ENCODE data around the gene TUBA1C.
"Not testable (repeated sequence)": the region's sequence is repeated elsewhere in the genome, so short reads cannot be mapped to it uniquely, and the experiment has no call there.

The TUBA1C gene

GRCh38 chr12:49276304-49277290 lies 11.7 kb downstream of the TUBA1C start:
- H3K27ac ChIP-seq (ENCODE audit: low read length, poor library complexity, severe bottlenecking): no peak overlapping the region
- no peak overlapping the region for H3K18ac ChIP-seq (ENCODE audit: low read depth in 1 of 2, low read length in 2 of 2)
- no peak overlapping the region for H2AFZ ChIP-seq (ENCODE audit: low read depth, low read length)
- no peak overlapping the region for H2BK5ac ChIP-seq (ENCODE audit: low read depth, low read length, poor library complexity, severe bottlenecking)
- WGBS: 88% methylated on average over 12 of the region's 13 CpGs
- no peak overlapping the region for H2BK12ac ChIP-seq (ENCODE audit: low read length in 2 of 2)
- H3K4ac ChIP-seq (ENCODE audit: low read depth in 1 of 2, low read length in 2 of 2): no peak overlapping the region
- peaks cover 7% of the 10 kb centered on the region for H3K4me1 ChIP-seq (ENCODE audit: control insufficient read depth, insufficient read depth, low read depth, low read length)
- no peak overlapping the region for H2BK15ac ChIP-seq (ENCODE audit: low read depth, poor library complexity, severe bottlenecking)
- no peaks in the 10 kb centered on the region for H3K79me1 ChIP-seq (replicated peaks; ENCODE audit: low read length, poor library complexity, severe bottlenecking)
- H3K14ac ChIP-seq (ENCODE audit: low read length in 2 of 2): no peak overlapping the region
- H3K36me3 ChIP-seq (ENCODE audit: control insufficient read depth in 1 of 2, insufficient read depth in 2 of 2, low read depth in 1 of 2, low read length in 2 of 2): peaks cover 29 to 33% of the 10 kb centered on the region in 2 experiments
- H3K4me2 ChIP-seq (ENCODE audit: low read length, poor library complexity, severe bottlenecking): no peak overlapping the region
- H3K27me3 ChIP-seq (ENCODE audit: control insufficient read depth in 1 of 2, insufficient read depth in 1 of 2, low read length in 2 of 2): peaks cover 0 to 3% of the 10 kb centered on the region in 2 experiments
- H3K9me3 ChIP-seq (ENCODE audit: control insufficient read depth, low read length): no peaks in the 10 kb centered on the region
- H3K23ac ChIP-seq (ENCODE audit: low read length in 2 of 2): no peak overlapping the region
- H2BK120ac ChIP-seq (ENCODE audit: low read depth, low read length): no peak overlapping the region
- H3K9ac ChIP-seq (ENCODE audit: low read length): no peak overlapping the region
- no peak overlapping the region for H3K4me3 ChIP-seq (ENCODE audit: insufficient read depth in 1 of 2, low read depth in 1 of 2, low read length in 2 of 2)
- H4K8ac ChIP-seq (ENCODE audit: low read length): no peak overlapping the region
- no peak for DNase-seq
- no peak overlapping the region for H2AK5ac ChIP-seq (ENCODE audit: low read length, severe bottlenecking)
- H4K91ac ChIP-seq (ENCODE audit: low read length): no peak overlapping the region

- H3K9me3 ChIP-seq (ENCODE audit: control insufficient read depth, low read length): no peaks in the 10 kb centered on the region
- H4K8ac ChIP-seq (ENCODE audit: low read length): peak overlapping the region; percentile 9
These were observed 12.6 kb downstream of the TUBA1C start for GRCh38 chr12:49277466-49277865.

GRCh38 chr12:49279706-49280159 lies 14.9 kb downstream of the TUBA1C start:
- H3K18ac ChIP-seq (ENCODE audit: low read depth in 1 of 2, low read length in 2 of 2): no peak overlapping the region
- WGBS: 50% methylated on average over 7 of the region's 7 CpGs
- no peak overlapping the region for H2AFZ ChIP-seq (ENCODE audit: low read depth, low read length)

More at GRCh38 chr12:49277466-49277865, 12.6 kb downstream of the TUBA1C start:
- Histone ChIP-seq H3K4ac (ENCODE audit: low read depth in 1 of 2, low read length in 2 of 2) (no peak overlapping the region), H2BK5ac (ENCODE audit: low read depth, low read length, poor library complexity, severe bottlenecking) (no peak overlapping the region), H3K27me3 (ENCODE audit: control insufficient read depth in 1 of 2, insufficient read depth in 1 of 2, low read length in 2 of 2) (peaks cover 0 to 3% of the 10 kb centered on the region in 2 experiments), H3K9ac (ENCODE audit: low read length) (no peak overlapping the region), H3K36me3 (ENCODE audit: control insufficient read depth in 1 of 2, insufficient read depth in 2 of 2, low read depth in 1 of 2, low read length in 2 of 2) (peaks cover 24 to 26% of the 10 kb centered on the region in 2 experiments), H3K18ac (ENCODE audit: low read depth in 1 of 2, low read length in 2 of 2) (no peak overlapping the region), H2AFZ (ENCODE audit: low read depth, low read length) (no peak overlapping the region), H4K91ac (ENCODE audit: low read length) (peak overlapping the region; percentile 48), H2BK12ac (ENCODE audit: low read length in 2 of 2) (no peak overlapping the region), H3K4me1 (ENCODE audit: control insufficient read depth, insufficient read depth, low read depth, low read length) (peaks cover 7% of the 10 kb centered on the region), H3K79me1 (replicated peaks; ENCODE audit: low read length, poor library complexity, severe bottlenecking) (no peaks in the 10 kb centered on the region), H2AK5ac (ENCODE audit: low read length, severe bottlenecking) (no peak overlapping the region), H3K4me3 (ENCODE audit: insufficient read depth in 1 of 2, low read depth in 1 of 2, low read length in 2 of 2) (no peak overlapping the region), H3K4me2 (ENCODE audit: low read length, poor library complexity, severe bottlenecking) (no peak overlapping the region), H2BK15ac (ENCODE audit: low read depth, poor library complexity, severe bottlenecking) (no peak overlapping the region), H3K14ac (ENCODE audit: low read length in 2 of 2) (no peak overlapping the region), H3K27ac (ENCODE audit: low read length, poor library complexity, severe bottlenecking) (no peak overlapping the region), H2BK120ac (ENCODE audit: low read depth, low read length) (no peak overlapping the region), H3K23ac (ENCODE audit: low read length in 2 of 2) (no peak overlapping the region)
- 89% methylated on average over 7 of the region's 7 CpGs for WGBS
- DNase-seq: no peak

GRCh38 chr12:49280545-49280944 lies 15.7 kb downstream of the TUBA1C start:
- not testable (repeated sequence) for H3K4me2 ChIP-seq (ENCODE audit: low read length, poor library complexity, severe bottlenecking); H3K23ac ChIP-seq (ENCODE audit: low read length in 2 of 2); H3K4me1 ChIP-seq (ENCODE audit: control insufficient read depth, insufficient read depth, low read depth, low read length); H3K79me1 ChIP-seq (replicated peaks; ENCODE audit: low read length, poor library complexity, severe bottlenecking); H4K8ac ChIP-seq (ENCODE audit: low read length); H2BK12ac ChIP-seq (ENCODE audit: low read length in 2 of 2); DNase-seq; H3K4me3 ChIP-seq (ENCODE audit: insufficient read depth in 1 of 2, low read depth in 1 of 2, low read length in 2 of 2); H2BK120ac ChIP-seq (ENCODE audit: low read depth, low read length); H2BK15ac ChIP-seq (ENCODE audit: low read depth, poor library complexity, severe bottlenecking); H3K14ac ChIP-seq (ENCODE audit: low read length in 2 of 2); H3K9ac ChIP-seq (ENCODE audit: low read length); H2AFZ ChIP-seq (ENCODE audit: low read depth, low read length); H3K27ac ChIP-seq (ENCODE audit: low read length, poor library complexity, severe bottlenecking); H2BK5ac ChIP-seq (ENCODE audit: low read depth, low read length, poor library complexity, severe bottlenecking); H3K9me3 ChIP-seq (ENCODE audit: control insufficient read depth, low read length); H4K91ac ChIP-seq (ENCODE audit: low read length); H2AK5ac ChIP-seq (ENCODE audit: low read length, severe bottlenecking); H3K18ac ChIP-seq (ENCODE audit: low read depth in 1 of 2, low read length in 2 of 2); H3K36me3 ChIP-seq (ENCODE audit: control insufficient read depth in 1 of 2, insufficient read depth in 2 of 2, low read depth in 1 of 2, low read length in 2 of 2); H3K4ac ChIP-seq (ENCODE audit: low read depth in 1 of 2, low read length in 2 of 2)
- 95% methylated on average over 5 of the region's 6 CpGs for WGBS
- H3K27me3 ChIP-seq (ENCODE audit: control insufficient read depth in 1 of 2, insufficient read depth in 1 of 2, low read length in 2 of 2): peaks cover 3 to 13% of the 10 kb centered on the region in 2 experiments

More at GRCh38 chr12:49279706-49280159, 14.9 kb downstream of the TUBA1C start:
- H2BK12ac ChIP-seq (ENCODE audit: low read length in 2 of 2): no peak overlapping the region
- no peak overlapping the region for H3K4me2 ChIP-seq (ENCODE audit: low read length, poor library complexity, severe bottlenecking)
- H2BK120ac ChIP-seq (ENCODE audit: low read depth, low read length): no peak overlapping the region
- H2AK5ac ChIP-seq (ENCODE audit: low read length, severe bottlenecking): no peak overlapping the region
- no peak overlapping the region for H3K4me3 ChIP-seq (ENCODE audit: insufficient read depth in 1 of 2, low read depth in 1 of 2, low read length in 2 of 2)
- no peaks in the 10 kb centered on the region for H3K79me1 ChIP-seq (replicated peaks; ENCODE audit: low read length, poor library complexity, severe bottlenecking)
- DNase-seq: peak; percentile 48
- H2BK5ac ChIP-seq (ENCODE audit: low read depth, low read length, poor library complexity, severe bottlenecking): no peak overlapping the region
- peaks cover 3 to 13% of the 10 kb centered on the region in 2 experiments for H3K27me3 ChIP-seq (ENCODE audit: control insufficient read depth in 1 of 2, insufficient read depth in 1 of 2, low read length in 2 of 2)
- no peak overlapping the region for H3K14ac ChIP-seq (ENCODE audit: low read length in 2 of 2)
- no peak overlapping the region for H3K23ac ChIP-seq (ENCODE audit: low read length in 2 of 2)
- no peak overlapping the region for H2BK15ac ChIP-seq (ENCODE audit: low read depth, poor library complexity, severe bottlenecking)
- no peak overlapping the region for H4K8ac ChIP-seq (ENCODE audit: low read length)
- H3K4me1 ChIP-seq (ENCODE audit: control insufficient read depth, insufficient read depth, low read depth, low read length): peaks cover 7% of the 10 kb centered on the region
- H3K9ac ChIP-seq (ENCODE audit: low read length): no peak overlapping the region
- no peak overlapping the region for H3K27ac ChIP-seq (ENCODE audit: low read length, poor library complexity, severe bottlenecking)
- H3K9me3 ChIP-seq (ENCODE audit: control insufficient read depth, low read length): no peaks in the 10 kb centered on the region
- peaks cover 3 to 8% of the 10 kb centered on the region in 2 experiments for H3K36me3 ChIP-seq (ENCODE audit: control insufficient read depth in 1 of 2, insufficient read depth in 2 of 2, low read depth in 1 of 2, low read length in 2 of 2)
- no peak overlapping the region for H3K4ac ChIP-seq (ENCODE audit: low read depth in 1 of 2, low read length in 2 of 2)
- H4K91ac ChIP-seq (ENCODE audit: low read length): no peak overlapping the region
